HL-60 (cell line): ENCODE measurements around the gene TMEM108.

Experiments
- TF ChIP-seq, protein P1 (sequence below): IDR thresholded peaks from 2 replicates; pipeline ENCODE4 v1.6.1; 2012; ENCODE audit warnings: low read depth; ENCODE audit not compliant: insufficient replicate concordance
- TF ChIP-seq, protein P2 (sequence below): IDR thresholded peaks from one replicate; pipeline ENCODE4 v1.5.1; 2011; ENCODE audit warnings: low read length, control low read depth, inconsistent platforms; ENCODE audit not compliant: insufficient read depth

DNA sequence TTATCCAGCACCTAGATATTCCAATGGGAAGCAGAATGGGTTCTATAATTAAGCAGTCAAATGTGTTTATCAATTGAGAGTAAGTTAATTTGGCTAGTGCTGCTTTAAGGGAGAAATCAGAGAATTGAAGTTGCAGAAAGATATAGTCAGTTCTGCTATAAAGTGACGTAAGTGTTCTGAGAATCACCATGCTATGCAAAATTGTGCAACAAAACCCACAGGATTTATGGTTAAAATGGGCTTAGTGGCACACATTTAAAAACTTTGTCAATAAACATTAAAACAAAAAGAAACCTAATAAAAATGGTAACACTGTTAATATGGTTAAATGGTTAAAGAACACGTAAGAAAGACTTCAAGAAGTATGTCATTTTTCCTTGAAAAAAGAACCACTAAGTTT, 74.5 kb downstream of the TMEM108 start:
- TF ChIP-seq, protein P1, sequence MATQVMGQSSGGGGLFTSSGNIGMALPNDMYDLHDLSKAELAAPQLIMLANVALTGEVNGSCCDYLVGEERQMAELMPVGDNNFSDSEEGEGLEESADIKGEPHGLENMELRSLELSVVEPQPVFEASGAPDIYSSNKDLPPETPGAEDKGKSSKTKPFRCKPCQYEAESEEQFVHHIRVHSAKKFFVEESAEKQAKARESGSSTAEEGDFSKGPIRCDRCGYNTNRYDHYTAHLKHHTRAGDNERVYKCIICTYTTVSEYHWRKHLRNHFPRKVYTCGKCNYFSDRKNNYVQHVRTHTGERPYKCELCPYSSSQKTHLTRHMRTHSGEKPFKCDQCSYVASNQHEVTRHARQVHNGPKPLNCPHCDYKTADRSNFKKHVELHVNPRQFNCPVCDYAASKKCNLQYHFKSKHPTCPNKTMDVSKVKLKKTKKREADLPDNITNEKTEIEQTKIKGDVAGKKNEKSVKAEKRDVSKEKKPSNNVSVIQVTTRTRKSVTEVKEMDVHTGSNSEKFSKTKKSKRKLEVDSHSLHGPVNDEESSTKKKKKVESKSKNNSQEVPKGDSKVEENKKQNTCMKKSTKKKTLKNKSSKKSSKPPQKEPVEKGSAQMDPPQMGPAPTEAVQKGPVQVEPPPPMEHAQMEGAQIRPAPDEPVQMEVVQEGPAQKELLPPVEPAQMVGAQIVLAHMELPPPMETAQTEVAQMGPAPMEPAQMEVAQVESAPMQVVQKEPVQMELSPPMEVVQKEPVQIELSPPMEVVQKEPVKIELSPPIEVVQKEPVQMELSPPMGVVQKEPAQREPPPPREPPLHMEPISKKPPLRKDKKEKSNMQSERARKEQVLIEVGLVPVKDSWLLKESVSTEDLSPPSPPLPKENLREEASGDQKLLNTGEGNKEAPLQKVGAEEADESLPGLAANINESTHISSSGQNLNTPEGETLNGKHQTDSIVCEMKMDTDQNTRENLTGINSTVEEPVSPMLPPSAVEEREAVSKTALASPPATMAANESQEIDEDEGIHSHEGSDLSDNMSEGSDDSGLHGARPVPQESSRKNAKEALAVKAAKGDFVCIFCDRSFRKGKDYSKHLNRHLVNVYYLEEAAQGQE, result no peak
- TF ChIP-seq, protein P2, sequence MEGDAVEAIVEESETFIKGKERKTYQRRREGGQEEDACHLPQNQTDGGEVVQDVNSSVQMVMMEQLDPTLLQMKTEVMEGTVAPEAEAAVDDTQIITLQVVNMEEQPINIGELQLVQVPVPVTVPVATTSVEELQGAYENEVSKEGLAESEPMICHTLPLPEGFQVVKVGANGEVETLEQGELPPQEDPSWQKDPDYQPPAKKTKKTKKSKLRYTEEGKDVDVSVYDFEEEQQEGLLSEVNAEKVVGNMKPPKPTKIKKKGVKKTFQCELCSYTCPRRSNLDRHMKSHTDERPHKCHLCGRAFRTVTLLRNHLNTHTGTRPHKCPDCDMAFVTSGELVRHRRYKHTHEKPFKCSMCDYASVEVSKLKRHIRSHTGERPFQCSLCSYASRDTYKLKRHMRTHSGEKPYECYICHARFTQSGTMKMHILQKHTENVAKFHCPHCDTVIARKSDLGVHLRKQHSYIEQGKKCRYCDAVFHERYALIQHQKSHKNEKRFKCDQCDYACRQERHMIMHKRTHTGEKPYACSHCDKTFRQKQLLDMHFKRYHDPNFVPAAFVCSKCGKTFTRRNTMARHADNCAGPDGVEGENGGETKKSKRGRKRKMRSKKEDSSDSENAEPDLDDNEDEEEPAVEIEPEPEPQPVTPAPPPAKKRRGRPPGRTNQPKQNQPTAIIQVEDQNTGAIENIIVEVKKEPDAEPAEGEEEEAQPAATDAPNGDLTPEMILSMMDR, result no peak
